Activated CD8-positive, alpha-beta T cell treated with anti-CD3 and anti-CD28 coated beads for 36 hours (primary cell): ENCODE measurements around the gene PALLD. TPM values are rescaled to one million over a fixed set of nuclear protein-coding genes. Genes with fewer than 3 reads are reported as not detected.

Experiments
- ATAC-seq: fragments of 200-7000 bp; cut with Tn5 transposase; one replicate; pipeline ENCODE4 v1.10.0; 2021; ENCODE audit warnings: mild to moderate bottlenecking, moderate library complexity
- CTCF ChIA-PET: fragments of 350-600 bp; sonication (Branson Sonifier 250); formaldehyde crosslinking; loops from one replicate; lab custom pipeline; 2021; ENCODE audit warnings: antibody characterized with exemption; lab: Charles Lee
- POLR2A ChIA-PET: fragments of 350-600 bp; sonication (Branson Sonifier 250); formaldehyde crosslinking; loops from one replicate; lab custom pipeline; 2021; ENCODE audit warnings: antibody characterized with exemption; lab: Charles Lee
- DNase-seq: peaks from one replicate; pipeline ENCODE4 v3.0.0-alpha.2; 2020
- H3K27ac Mint-ChIP-seq: one replicate; pipeline ENCODE4 v1.8.0; 2021; ENCODE audit warnings: mild to moderate bottlenecking, mixed read lengths
- H3K27me3 Mint-ChIP-seq: one replicate; pipeline ENCODE4 v1.8.0; 2021; ENCODE audit warnings: mixed read lengths
- H3K36me3 Mint-ChIP-seq: one replicate; pipeline ENCODE4 v1.8.0; 2021; ENCODE audit warnings: low read depth, mixed read lengths
- H3K4me1 Mint-ChIP-seq: one replicate; pipeline ENCODE4 v1.8.0; 2021; ENCODE audit warnings: low read depth, mixed read lengths
- H3K4me3 Mint-ChIP-seq: one replicate; pipeline ENCODE4 v1.8.0; 2021; ENCODE audit warnings: mild to moderate bottlenecking, moderate library complexity, mixed read lengths
- H3K9me3 Mint-ChIP-seq: one replicate; pipeline ENCODE4 v1.8.0; 2021; ENCODE audit warnings: mixed read lengths
- CTCF ChIP-seq: fragments of 200-600 bp; IDR thresholded peaks from one replicate; pipeline ENCODE4 v1.8.0; 2022; ENCODE audit warnings: antibody characterized with exemption, mild to moderate bottlenecking
- intact Hi-C: fragments of 100-400 bp; cut with micrococcal nuclease; formaldehyde crosslinking; loops from one replicate; pipeline ENCODE4 v1.10.0; 2022
- total RNA-seq, 2 experiments: library from RNA; stranded (reverse); gene quantifications; one replicate each; pipeline ENCODE4 v1.2.3, GENCODE V29; 2021

Gene PALLD
- total RNA-seq, 2 experiments from 2014 or later, result 0.41 to 0.60 TPM

GRCh38 chr4:168612450-168613135 is 115.7 kb downstream of the PALLD start:
- ATAC-seq (no peak), DNase-seq (no peak)
- peaks cover 4% of the 10 kb centered on the region for H3K27me3 Mint-ChIP-seq
- H3K27ac Mint-ChIP-seq, result no peak overlapping the region
- no peak overlapping the region for H3K4me3 Mint-ChIP-seq
- ChIA-PET POLR2A (no interaction called here), CTCF (no interaction called here)
- TF ChIP-seq CTCF, result no peak
- H3K36me3 Mint-ChIP-seq, result no peaks in the 10 kb centered on the region
- H3K9me3 Mint-ChIP-seq, result no peaks in the 10 kb centered on the region
- no peaks in the 10 kb centered on the region for H3K4me1 Mint-ChIP-seq
- intact Hi-C loops, result no loop called here

DNA sequence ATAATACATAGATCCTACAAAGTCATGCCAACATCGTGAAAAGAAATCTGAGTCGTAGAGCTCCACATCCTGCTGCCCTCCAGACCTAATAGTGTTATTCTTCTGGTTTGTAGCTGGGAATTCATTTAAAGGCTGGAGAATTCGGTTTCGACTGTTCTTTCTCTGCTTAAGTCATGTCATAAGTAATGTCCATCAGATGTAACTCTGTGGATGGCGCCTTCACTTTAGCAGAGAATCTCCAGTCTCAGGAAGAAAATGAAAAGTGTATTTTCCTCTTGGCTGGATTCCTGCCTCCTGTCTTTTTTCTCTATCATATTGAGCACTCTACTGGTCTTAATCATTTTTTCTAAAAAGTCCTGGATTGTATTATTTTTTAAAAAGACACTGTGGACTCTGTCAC is 117.0 kb downstream of the PALLD start:
- DNase-seq (no peak), ATAC-seq (no peak)
- Mint-ChIP-seq H3K9me3 (no peaks in the 10 kb centered on the region), H3K4me1 (no peaks in the 10 kb centered on the region), H3K36me3 (no peaks in the 10 kb centered on the region), H3K4me3 (no peak overlapping the region), H3K27ac (no peak overlapping the region), H3K27me3 (peaks cover 4% of the 10 kb centered on the region)
- ChIA-PET POLR2A (no interaction called here), CTCF (no interaction called here)
- TF ChIP-seq CTCF, result no peak
- intact Hi-C loops, result no loop called here

GRCh38 chr4:168614281-168615057 is 117.6 kb downstream of the PALLD start:
- H3K9me3 Mint-ChIP-seq, result no peaks in the 10 kb centered on the region
- H3K27ac Mint-ChIP-seq, result no peak overlapping the region
- POLR2A ChIA-PET, result no interaction called here
- TF ChIP-seq CTCF, result no peak
- H3K27me3 Mint-ChIP-seq, result peaks cover 6% of the 10 kb centered on the region
- H3K4me1 Mint-ChIP-seq, result no peaks in the 10 kb centered on the region
- intact Hi-C loops, result no loop called here
- ATAC-seq (no peak), DNase-seq (no peak)
- no peak overlapping the region for H3K4me3 Mint-ChIP-seq
- no peaks in the 10 kb centered on the region for H3K36me3 Mint-ChIP-seq
- CTCF ChIA-PET, result no interaction called here

GRCh38 chr4:168615294-168616065 is 118.6 kb downstream of the PALLD start:
- ATAC-seq (no peak), DNase-seq (no peak)
- Mint-ChIP-seq H3K4me1 (no peaks in the 10 kb centered on the region), H3K9me3 (no peaks in the 10 kb centered on the region), H3K4me3 (no peak overlapping the region), H3K27ac (no peak overlapping the region), H3K36me3 (no peaks in the 10 kb centered on the region), H3K27me3 (peaks cover 6% of the 10 kb centered on the region)
- intact Hi-C loops, result no loop called here
- POLR2A ChIA-PET, result no interaction called here
- CTCF ChIA-PET, result no interaction called here
- TF ChIP-seq CTCF, result no peak
